Naive thymus-derived CD4-positive, alpha-beta T cell (primary cell): ENCODE data around the gene TSPAN19. TPM values are rescaled to one million over a fixed set of nuclear protein-coding genes. Genes with fewer than 3 reads are reported as not detected.
"Not testable (repeated sequence)": the region's sequence is repeated elsewhere in the genome, so short reads cannot be mapped to it uniquely, and the experiment has no call there.

Experiments used
- ATAC-seq: fragments of 150-1000 bp; cut with Tn5 transposase; 2 replicates; pipeline ENCODE4 v1.10.0; 2021; ENCODE audit warnings: mild to moderate bottlenecking, moderate library complexity
- CTCF ChIA-PET: fragments of 350-600 bp; sonication (Branson Sonifier 250); formaldehyde crosslinking; loops from one replicate; lab custom pipeline; 2021; ENCODE audit warnings: antibody characterized with exemption; lab: Charles Lee
- POLR2A ChIA-PET: fragments of 350-600 bp; sonication (Branson Sonifier 250); formaldehyde crosslinking; loops from one replicate; lab custom pipeline; 2021; ENCODE audit warnings: antibody characterized with exemption, inconsistent platforms; lab: Charles Lee
- DNase-seq, 9 donors: peaks; one replicate each; pipeline versions ENCODE4 v3.0.0 to v3.0.0-alpha.2; 2020 to 2022; ENCODE audit warnings: mixed read lengths in 1 of 9
- H3K27ac ChIP-seq: one replicate; pipeline ENCODE4 v1.7.0; 2013; ENCODE audit warnings: mild to moderate bottlenecking, low read depth, low read length, moderate library complexity
- H3K27me3 ChIP-seq, 2 donors: one replicate each; pipeline ENCODE4 v1.7.0; 2013; ENCODE audit warnings: low read length in 2 of 2, mild to moderate bottlenecking in 2 of 2, moderate library complexity in 2 of 2; ENCODE audit not compliant: control insufficient read depth in 2 of 2, insufficient read depth in 2 of 2
- H3K36me3 ChIP-seq, 3 experiments: 1 replicate in 2 of 3; 2 replicates in 1 of 3; pipeline ENCODE4 v1.7.0; 2013; ENCODE audit warnings: low read length in 3 of 3, mild to moderate bottlenecking in 3 of 3, moderate library complexity in 1 of 3; ENCODE audit not compliant: insufficient read depth in 3 of 3, control insufficient read depth in 2 of 3
- H3K4me1 ChIP-seq, 2 donors: one replicate each; pipeline ENCODE4 v1.7.0; 2013; ENCODE audit warnings: low read length in 2 of 2, mild to moderate bottlenecking in 2 of 2, moderate library complexity in 1 of 2; ENCODE audit not compliant: control insufficient read depth in 2 of 2, insufficient read depth in 2 of 2
- H3K4me3 ChIP-seq: 2 replicates; pipeline ENCODE4 v1.7.0; 2013; ENCODE audit warnings: mild to moderate bottlenecking, low read length
- H3K9me3 ChIP-seq, 3 experiments: 1 replicate in 2 of 3; 2 replicates in 1 of 3; pipeline ENCODE4 v1.7.0; 2013; ENCODE audit warnings: low read length in 3 of 3; ENCODE audit not compliant: control insufficient read depth in 2 of 3
- H3K27ac Mint-ChIP-seq, 9 donors: one replicate each; pipeline ENCODE4 v1.8.0; 2020 to 2022; ENCODE audit warnings: mixed read lengths in 9 of 9, mild to moderate bottlenecking in 8 of 9, moderate library complexity in 5 of 9, inconsistent platforms in 2 of 9
- H3K27me3 Mint-ChIP-seq, 5 donors: one replicate each; pipeline ENCODE4 v1.8.0; 2021 to 2022; ENCODE audit warnings: mixed read lengths in 5 of 5, mild to moderate bottlenecking in 1 of 5
- H3K36me3 Mint-ChIP-seq, 5 donors: one replicate each; pipeline ENCODE4 v1.8.0; 2020 to 2022; ENCODE audit warnings: mixed read lengths in 5 of 5, mild to moderate bottlenecking in 3 of 5, inconsistent platforms in 1 of 5
- H3K4me1 Mint-ChIP-seq, 7 donors: one replicate each; pipeline ENCODE4 v1.8.0; 2020 to 2022; ENCODE audit warnings: mixed read lengths in 7 of 7, mild to moderate bottlenecking in 3 of 7, inconsistent platforms in 1 of 7
- H3K4me3 Mint-ChIP-seq, 10 donors: one replicate each; pipeline ENCODE4 v1.8.0; 2020 to 2022; ENCODE audit warnings: mild to moderate bottlenecking in 10 of 10, mixed read lengths in 10 of 10, moderate library complexity in 6 of 10, inconsistent platforms in 2 of 10
- H3K9me3 Mint-ChIP-seq, 11 donors: one replicate each; pipeline ENCODE4 v1.8.0; 2020 to 2022; ENCODE audit warnings: mixed read lengths in 11 of 11, mild to moderate bottlenecking in 4 of 11, inconsistent platforms in 1 of 11, moderate library complexity in 1 of 11
- intact Hi-C, 2 donors: fragments of 100-400 bp; cut with micrococcal nuclease; formaldehyde crosslinking; loops; one replicate each; pipeline ENCODE4 v1.15.1; 2023
- polyA plus RNA-seq, 2 donors: library from polyadenylated mRNA; unstranded; fragments of 300-500 nt; fragmentation: Illumina TruSeq; gene quantifications; one replicate each; pipeline ENCODE4 v1.2.3, GENCODE V29; 2021
- total RNA-seq, 6 experiments: library from RNA in 5 of 6; stranded (reverse) in 5 of 6; gene quantifications; 1 replicate in 5 of 6; 2 replicates in 1 of 6; pipeline ENCODE4 v1.2.3 and lab custom pipeline; 2021 to 2026

TSPAN19 gene
- total and polyA plus RNA-seq, 7 experiments from 2014 or later: not detected

DNA sequence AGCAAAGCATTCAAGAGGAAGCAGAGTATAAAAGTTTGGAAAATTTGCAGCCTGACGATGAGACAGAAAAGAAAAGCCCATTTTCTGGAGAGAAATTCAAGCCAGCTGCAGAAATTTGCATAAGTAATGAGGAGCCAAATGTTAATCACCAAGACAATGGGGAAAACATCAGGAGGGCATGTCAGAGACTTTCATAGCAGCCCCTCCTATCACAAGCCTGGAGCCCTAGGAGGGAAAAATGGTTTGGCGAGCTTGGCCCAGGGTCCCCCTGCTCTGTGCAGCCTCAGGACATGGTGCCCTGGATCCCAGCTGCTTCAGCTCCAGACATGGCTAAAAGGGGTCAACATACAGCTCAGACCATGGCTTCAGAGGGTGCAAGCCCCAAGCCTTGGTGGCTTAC, 31.0 kb downstream of the TSPAN19 start:
- H3K27ac Mint-ChIP-seq, H3K4me3 ChIP-seq, DNase-seq, H3K9me3 Mint-ChIP-seq, H3K4me1 Mint-ChIP-seq, H3K4me3 Mint-ChIP-seq, H3K27ac ChIP-seq, CTCF ChIA-PET, H3K27me3 ChIP-seq, intact Hi-C loops, POLR2A ChIA-PET, ATAC-seq, H3K36me3 Mint-ChIP-seq, H3K9me3 ChIP-seq, H3K27me3 Mint-ChIP-seq, H3K4me1 ChIP-seq, H3K36me3 ChIP-seq: not testable (repeated sequence)

DNA sequence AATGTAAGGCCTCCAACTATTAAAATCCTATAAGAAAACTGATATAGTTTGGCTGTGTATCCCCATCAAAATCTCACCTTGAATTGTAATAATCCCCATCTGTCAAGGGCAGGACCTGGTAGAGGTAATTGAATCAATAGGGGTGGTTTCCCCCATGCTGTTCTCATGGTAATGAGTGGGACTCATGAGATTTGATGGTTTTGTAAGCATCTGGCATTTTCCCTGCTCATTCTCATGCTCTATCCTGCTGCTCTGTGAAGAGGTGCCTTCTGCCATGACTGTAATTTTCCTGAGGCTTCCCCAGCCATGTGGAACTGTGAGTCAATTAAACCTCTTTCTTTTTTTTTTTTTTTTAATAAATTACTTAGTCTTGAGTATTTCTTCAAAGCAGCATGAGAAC, 31.9 kb downstream of the TSPAN19 start:
- Mint-ChIP-seq H3K9me3 (peaks cover 0 to 4% (median 0%) of the 10 kb centered on the region in 11 donors), H3K4me1 (no peaks in the 10 kb centered on the region), H3K27ac (no peak overlapping the region), H3K27me3 (no peaks in the 10 kb centered on the region), H3K4me3 (no peak overlapping the region), H3K36me3 (no peaks in the 10 kb centered on the region)
- H3K4me1 ChIP-seq: no peaks in the 10 kb centered on the region
- no peaks in the 10 kb centered on the region for H3K36me3 ChIP-seq
- ChIA-PET POLR2A (no interaction called here), CTCF (no interaction called here)
- no peaks in the 10 kb centered on the region for H3K9me3 ChIP-seq
- H3K4me3 ChIP-seq: no peak overlapping the region
- DNase-seq: no peak
- H3K27me3 ChIP-seq: no peaks in the 10 kb centered on the region
- H3K27ac ChIP-seq: no peak overlapping the region
- ATAC-seq: no peak
- intact Hi-C loops: no loop called here

DNA sequence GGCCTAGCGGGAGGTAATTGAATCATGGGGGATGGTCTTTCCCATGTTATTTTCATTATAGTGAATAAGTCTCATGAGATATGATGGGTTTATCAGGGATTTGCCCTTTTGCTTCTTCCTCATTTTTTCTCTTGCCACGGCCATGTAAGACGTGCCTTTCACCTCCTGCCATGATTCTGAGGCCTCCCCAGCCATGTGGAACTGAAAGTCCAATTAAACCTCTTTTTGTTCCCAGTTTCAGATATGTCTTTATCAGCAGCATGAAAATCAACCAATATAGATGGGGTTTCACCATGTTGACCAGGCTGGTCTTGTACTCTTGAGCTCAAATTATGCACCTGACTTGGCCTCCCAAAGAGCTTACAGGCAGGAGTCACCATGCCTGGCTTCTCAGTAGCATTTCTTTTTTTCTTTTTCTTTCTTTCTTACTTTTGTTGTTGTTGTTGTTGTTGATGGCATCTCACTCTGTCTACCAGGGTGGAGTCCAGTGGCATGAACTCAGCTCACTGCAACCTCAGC, 33.2 kb downstream of the TSPAN19 start:
- H3K27me3 ChIP-seq: no peaks in the 10 kb centered on the region
- ChIA-PET CTCF (no interaction called here), POLR2A (no interaction called here)
- H3K27ac ChIP-seq: no peak overlapping the region
- Mint-ChIP-seq H3K9me3 (peaks cover 0 to 4% (median 0%) of the 10 kb centered on the region in 11 donors), H3K4me1 (no peaks in the 10 kb centered on the region), H3K27me3 (no peaks in the 10 kb centered on the region), H3K27ac (no peak overlapping the region), H3K36me3 (no peaks in the 10 kb centered on the region), H3K4me3 (no peak overlapping the region)
- H3K36me3 ChIP-seq: no peaks in the 10 kb centered on the region
- H3K4me1 ChIP-seq: no peaks in the 10 kb centered on the region
- H3K9me3 ChIP-seq: no peaks in the 10 kb centered on the region
- DNase-seq: no peak
- intact Hi-C loops: no loop called here
- no peak for ATAC-seq
- H3K4me3 ChIP-seq: no peak overlapping the region

DNA sequence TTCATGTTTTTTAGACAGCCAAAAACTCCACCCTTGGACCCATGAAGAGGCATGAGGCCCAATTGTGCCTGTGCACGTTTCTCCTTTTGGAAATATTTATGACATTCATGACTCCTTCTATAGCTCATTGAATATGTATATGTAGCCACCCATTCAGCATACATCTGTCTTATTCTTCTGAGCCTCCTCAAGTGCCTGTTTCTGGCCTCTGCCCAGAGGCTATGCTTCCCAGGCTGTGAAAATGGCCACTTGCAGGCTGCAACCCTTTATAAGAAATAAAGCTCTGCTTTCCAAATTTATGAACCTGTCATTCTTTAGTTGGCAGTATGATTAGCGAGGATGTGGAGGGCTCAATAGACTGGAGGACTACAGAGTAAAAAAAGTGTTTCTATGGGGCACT, 35.3 kb downstream of the TSPAN19 start:
- no peaks in the 10 kb centered on the region for H3K4me1 ChIP-seq
- ATAC-seq: no peak
- ChIA-PET POLR2A (no interaction called here), CTCF (no interaction called here)
- no peaks in the 10 kb centered on the region for H3K4me1 Mint-ChIP-seq
- DNase-seq: no peak
- intact Hi-C loops: no loop called here
- H3K9me3 ChIP-seq: no peaks in the 10 kb centered on the region
- H3K4me3 ChIP-seq: no peak overlapping the region
- H3K36me3 Mint-ChIP-seq: no peaks in the 10 kb centered on the region
- peaks cover 0 to 7% (median 0%) of the 10 kb centered on the region in 11 donors for H3K9me3 Mint-ChIP-seq
- no peak overlapping the region for H3K27ac ChIP-seq
- no peaks in the 10 kb centered on the region for H3K36me3 ChIP-seq
- H3K27me3 ChIP-seq: no peaks in the 10 kb centered on the region
- H3K4me3 Mint-ChIP-seq: no peak overlapping the region
- no peak overlapping the region for H3K27ac Mint-ChIP-seq
- H3K27me3 Mint-ChIP-seq: no peaks in the 10 kb centered on the region

DNA sequence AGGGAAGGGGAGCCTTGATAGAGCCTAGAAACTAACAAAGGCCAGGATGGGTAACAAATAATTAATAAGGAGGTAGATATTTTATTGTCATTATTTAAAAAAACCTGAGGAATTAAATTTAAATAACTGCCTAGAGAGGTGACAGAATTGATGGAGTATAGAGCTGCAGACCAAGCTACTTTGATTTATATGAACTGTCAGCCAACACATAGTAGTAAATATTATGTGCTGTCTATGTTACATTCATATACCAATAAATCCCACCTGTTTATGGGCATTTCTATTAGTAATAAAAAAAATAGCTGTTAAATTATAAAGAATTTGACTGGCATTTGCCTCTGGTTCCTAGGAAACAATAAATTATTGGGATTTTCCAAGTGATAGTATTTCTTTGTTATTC, 37.7 kb downstream of the TSPAN19 start:
- DNase-seq (no peak), ATAC-seq (no peak)
- H3K9me3 ChIP-seq: no peaks in the 10 kb centered on the region
- H3K27me3 ChIP-seq: no peaks in the 10 kb centered on the region
- Mint-ChIP-seq H3K36me3 (no peaks in the 10 kb centered on the region), H3K27ac (no peak overlapping the region), H3K27me3 (no peaks in the 10 kb centered on the region), H3K4me3 (no peak overlapping the region), H3K9me3 (peaks cover 0 to 7% (median 0%) of the 10 kb centered on the region in 11 donors), H3K4me1 (peaks cover 0 to 9% (median 6%) of the 10 kb centered on the region in 7 donors)
- no peak overlapping the region for H3K4me3 ChIP-seq
- ChIA-PET POLR2A (no interaction called here), CTCF (no interaction called here)
- no peaks in the 10 kb centered on the region for H3K36me3 ChIP-seq
- no peak overlapping the region for H3K27ac ChIP-seq
- intact Hi-C loops: no loop called here
- no peaks in the 10 kb centered on the region for H3K4me1 ChIP-seq

DNA sequence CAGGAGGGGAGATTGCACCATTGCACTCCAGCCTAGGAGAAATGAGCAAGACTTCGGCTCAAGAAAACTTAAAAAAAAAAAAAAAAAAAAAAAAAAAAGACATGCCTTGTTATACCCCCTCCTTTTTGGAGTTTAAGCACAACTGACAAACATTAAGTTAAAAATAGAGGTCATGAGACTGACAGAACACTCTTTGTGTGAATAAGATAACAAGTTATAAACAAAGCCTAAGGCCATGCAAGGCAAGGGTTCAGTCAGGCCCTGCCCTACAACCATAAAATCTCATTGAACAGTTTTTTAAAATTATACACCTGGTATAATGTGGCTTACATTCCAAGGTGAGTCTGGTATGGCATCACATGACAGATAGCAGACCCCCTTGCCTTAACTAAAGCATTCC, 39.3 kb downstream of the TSPAN19 start:
- no peak overlapping the region for H3K27ac Mint-ChIP-seq
- no peak for DNase-seq
- no peaks in the 10 kb centered on the region for H3K36me3 ChIP-seq
- peaks cover 0 to 7% (median 0%) of the 10 kb centered on the region in 11 donors for H3K9me3 Mint-ChIP-seq
- no peaks in the 10 kb centered on the region for H3K36me3 Mint-ChIP-seq
- H3K4me1 ChIP-seq: no peaks in the 10 kb centered on the region
- H3K27me3 Mint-ChIP-seq: no peaks in the 10 kb centered on the region
- H3K4me3 Mint-ChIP-seq: no peak overlapping the region
- no peak overlapping the region for H3K27ac ChIP-seq
- intact Hi-C loops: no loop called here
- ATAC-seq: no peak
- ChIA-PET CTCF (no interaction called here), POLR2A (no interaction called here)
- H3K4me3 ChIP-seq: no peak overlapping the region
- H3K4me1 Mint-ChIP-seq: peaks cover 0 to 9% (median 6%) of the 10 kb centered on the region in 7 donors
- H3K27me3 ChIP-seq: no peaks in the 10 kb centered on the region
- H3K9me3 ChIP-seq: no peaks in the 10 kb centered on the region

DNA sequence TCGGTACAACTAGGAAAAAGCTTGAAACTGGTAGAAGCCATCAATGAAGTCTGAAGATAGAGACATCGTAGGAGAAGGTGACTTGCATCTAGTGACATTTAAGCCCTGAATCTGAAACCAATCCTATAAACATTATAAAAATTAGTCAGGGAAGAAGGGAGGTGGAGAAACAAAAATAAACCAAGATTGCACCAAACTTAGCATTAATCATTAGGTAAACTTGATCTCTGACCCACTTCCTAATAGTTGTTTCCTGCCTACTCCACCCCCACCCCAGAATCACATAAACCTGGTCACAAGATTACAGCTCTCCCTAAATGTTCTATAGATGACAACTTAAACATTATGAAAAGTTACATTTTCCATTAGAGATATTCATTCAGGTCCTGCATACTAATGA, 40.4 kb downstream of the TSPAN19 start:
- no peaks in the 10 kb centered on the region for H3K27me3 Mint-ChIP-seq
- peaks cover 0 to 9% (median 6%) of the 10 kb centered on the region in 7 donors for H3K4me1 Mint-ChIP-seq
- ChIA-PET CTCF (no interaction called here), POLR2A (no interaction called here)
- no peak overlapping the region for H3K4me3 ChIP-seq
- no peaks in the 10 kb centered on the region for H3K4me1 ChIP-seq
- H3K9me3 ChIP-seq: no peaks in the 10 kb centered on the region
- no peak overlapping the region for H3K4me3 Mint-ChIP-seq
- H3K9me3 Mint-ChIP-seq: peaks cover 0 to 5% (median 0%) of the 10 kb centered on the region in 11 donors
- H3K27ac ChIP-seq: no peak overlapping the region
- no peak overlapping the region for H3K27ac Mint-ChIP-seq
- no peaks in the 10 kb centered on the region for H3K36me3 Mint-ChIP-seq
- intact Hi-C loops: no loop called here
- ATAC-seq: no peak
- H3K36me3 ChIP-seq: no peaks in the 10 kb centered on the region
- no peak for DNase-seq
- no peaks in the 10 kb centered on the region for H3K27me3 ChIP-seq
